HepG2 (cell line): ENCODE measurements around the gene PA2G4. TPM values are rescaled to one million over a fixed set of nuclear protein-coding genes. Genes with fewer than 3 reads are reported as not detected.

ENCODE experiments used
- ATF7-NPFF ChIP-seq: sonication (generic); formaldehyde crosslinking; IDR thresholded peaks from 2 replicates; pipeline ENCODE4 v1.8.1; 2023; ENCODE audit warnings: mild to moderate bottlenecking, low read depth, missing genetic modification reagents, moderate library complexity
- CREM ChIP-seq, 2 experiments: sonication (generic) in 1 of 2; formaldehyde crosslinking in 1 of 2; IDR thresholded peaks; 2 replicates each; pipeline versions ENCODE4 v1.4.0 to v1.6.1; 2016 to 2020; ENCODE audit warnings: antibody characterized with exemption in 1 of 2, mild to moderate bottlenecking in 1 of 2, missing genetic modification reagents in 1 of 2
- E2F5 ChIP-seq: sonication (generic); formaldehyde crosslinking; conservative IDR thresholded peaks from 2 replicates; pipeline ENCODE4 v1.4.0; 2020; ENCODE audit warnings: missing genetic modification reagents
- FIP1L1 ChIP-seq: fragments of 200-400 bp; formaldehyde crosslinking; IDR thresholded peaks from 2 replicates; pipeline ENCODE4 v1.6.1; 2018; ENCODE audit warnings: low read depth, mild to moderate bottlenecking, low read length, moderate library complexity, borderline replicate concordance; ENCODE audit not compliant: insufficient read depth
- GLI4 ChIP-seq: sonication (generic); formaldehyde crosslinking; IDR thresholded peaks from 2 replicates; pipeline ENCODE4 v1.5.1; 2020; ENCODE audit warnings: missing genetic modification reagents, mild to moderate bottlenecking, moderate library complexity, borderline replicate concordance
- GZF1 ChIP-seq: sonication (generic); formaldehyde crosslinking; IDR thresholded peaks from 2 replicates; pipeline ENCODE4 v1.5.1; 2020; ENCODE audit warnings: mild to moderate bottlenecking, missing genetic modification reagents
- KDM5B ChIP-seq: sonication (generic); formaldehyde crosslinking; IDR thresholded peaks from 2 replicates; pipeline ENCODE4 v1.4.0; 2020; ENCODE audit warnings: missing genetic modification reagents, mild to moderate bottlenecking, borderline replicate concordance
- MAZ ChIP-seq, 2 experiments: sonication (generic) in 1 of 2; formaldehyde crosslinking in 1 of 2; IDR thresholded peaks; 2 replicates each; pipeline versions ENCODE4 v1.5.0 to v1.6.1; 2012 to 2020; ENCODE audit warnings: low read depth in 2 of 2, mild to moderate bottlenecking in 2 of 2, borderline replicate concordance in 1 of 2, improper control_type of control experiment in 1 of 2, low read length in 1 of 2, missing genetic modification reagents in 1 of 2, moderate library complexity in 1 of 2
- MBD4 ChIP-seq: IDR thresholded peaks from 2 replicates; pipeline ENCODE4 v1.6.1; 2012; ENCODE audit warnings: low read length, inconsistent platforms, borderline replicate concordance
- MXI1 ChIP-seq: IDR thresholded peaks from 3 replicates; pipeline ENCODE4 v1.6.1; 2012; ENCODE audit warnings: low read depth, low read length, inconsistent platforms, borderline replicate concordance
- NFYC ChIP-seq: IDR thresholded peaks from 2 replicates; pipeline ENCODE4 v1.6.1; 2016; ENCODE audit warnings: missing genetic modification reagents, missing compliant biosample characterization
- POLR2AphosphoS5 ChIP-seq: IDR thresholded peaks from 2 replicates; pipeline ENCODE4 v1.6.1; 2012; ENCODE audit warnings: low read depth, low read length
- RARG ChIP-seq: sonication (generic); formaldehyde crosslinking; IDR thresholded peaks from 2 replicates; pipeline ENCODE4 v1.4.0; 2020; ENCODE audit warnings: low read depth, mild to moderate bottlenecking, missing genetic modification reagents
- RBM22 ChIP-seq: fragments of 200-400 bp; formaldehyde crosslinking; optimal IDR thresholded peaks from 2 replicates; pipeline ENCODE3; 2017; ENCODE audit warnings: mild to moderate bottlenecking, low read length, moderate library complexity
- RORA ChIP-seq: sonication (generic); formaldehyde crosslinking; IDR thresholded peaks from 2 replicates; pipeline ENCODE4 v1.5.0; 2020; ENCODE audit warnings: mild to moderate bottlenecking, missing genetic modification reagents, moderate library complexity
- SMYD3 ChIP-seq: sonication (generic); formaldehyde crosslinking; IDR thresholded peaks from 2 replicates; pipeline ENCODE4 v1.8.1; 2023; ENCODE audit warnings: mild to moderate bottlenecking, missing genetic modification reagents
- SNAPC4 ChIP-seq: sonication (generic); formaldehyde crosslinking; IDR thresholded peaks from 2 replicates; pipeline ENCODE4 v1.4.0; 2020; ENCODE audit warnings: mild to moderate bottlenecking, missing genetic modification reagents
- TEAD2 ChIP-seq: sonication (generic); formaldehyde crosslinking; IDR thresholded peaks from 2 replicates; pipeline ENCODE4 v1.9.0; 2021; ENCODE audit warnings: missing genetic modification reagents
- TP53 ChIP-seq: sonication (generic); formaldehyde crosslinking; conservative IDR thresholded peaks from 2 replicates; pipeline ENCODE4 v1.4.0; 2020; ENCODE audit warnings: missing genetic modification reagents
- ZNF24 ChIP-seq: fragments of 450-650 bp; IDR thresholded peaks from 2 replicates; pipeline ENCODE4 v1.6.1; 2017; ENCODE audit warnings: antibody characterized with exemption, mild to moderate bottlenecking
- ZNF484 ChIP-seq: sonication (generic); formaldehyde crosslinking; IDR thresholded peaks from 2 replicates; pipeline ENCODE4 v1.5.1; 2020; ENCODE audit warnings: mild to moderate bottlenecking, low read depth, missing genetic modification reagents, borderline replicate concordance
- ZNF747 ChIP-seq: sonication (generic); formaldehyde crosslinking; IDR thresholded peaks from 2 replicates; pipeline ENCODE4 v1.8.1; 2023; ENCODE audit warnings: missing genetic modification reagents, mild to moderate bottlenecking, borderline replicate concordance
- polyA plus RNA-seq, 8 experiments: library from polyadenylated mRNA; depleted of rRNA in 3 of 8; stranded (reverse) in 7 of 8; unstranded in 1 of 8; fragments of >200 nt; fragmentation: Illumina TruSeq in 4 of 8; extraction: Trizol in 4 of 8; gene quantifications; 2 replicates each; pipeline versions ENCODE4 v1.2.1 to v1.2.3, GENCODE V29; 2011 to 2016; ENCODE audit warnings: low read depth in 4 of 8, missing spikeins in 1 of 8, mixed read lengths in 1 of 8; ENCODE audit not compliant: insufficient read depth in 1 of 8
- total RNA-seq, 5 experiments: library from RNA; depleted of rRNA; stranded (reverse); fragments of >200 nt; fragmentation: Illumina TruSeq; extraction: Trizol; gene quantifications; 2 replicates each; pipeline ENCODE4 v1.2.3, GENCODE V29; 2016; ENCODE audit warnings: low read depth in 1 of 5

The PA2G4 gene
- total and polyA plus RNA-seq, 2 of the 13 experiments (the other 11 are each of a cell fraction or from before 2014, with no cell fraction given) = 147 to 240 TPM

- 0 out of 2 replicates have a peak, but pooled peaks have one; percentile 47 for TF ChIP-seq ZNF24
- peak; percentile 80; the same call in 1 of the 2 replicates for TF ChIP-seq RARG
- TF ChIP-seq TP53 (CRISPR knock-in tag) = 0 out of 2 replicates have a peak, but pooled peaks have one; percentile 58
- TF ChIP-seq GLI4 = no peak; the same call in 1 of the 2 replicates
- TF ChIP-seq E2F5 = no peak
- TF ChIP-seq SMYD3 (CRISPR knock-in tag) = no peak
- peak; percentile 86; the same call in 1 of the 2 replicates for TF ChIP-seq MAZ (IDR thresholded peaks at IDR 0.05; ENCODE audit: borderline replicate concordance, low read depth, low read length)
- peak; percentile 55; the same call in 1 of the 2 replicates for TF ChIP-seq MAZ (CRISPR knock-in tag; IDR thresholded peaks at IDR 0.05; ENCODE audit: low read depth)
- no peak for TF ChIP-seq GZF1 (CRISPR knock-in tag)
- TF ChIP-seq SNAPC4 (CRISPR knock-in tag) = no peak
- TF ChIP-seq POLR2AphosphoS5 = peak; percentile 100
- peak; percentile 80; the same call in 1 of the 3 replicates for TF ChIP-seq MXI1
- TF ChIP-seq RORA (CRISPR knock-in tag) = no peak
- TF ChIP-seq CREM (IDR thresholded peaks at IDR 0.05) = peak; percentile 98
- TF ChIP-seq CREM (CRISPR knock-in tag; IDR thresholded peaks at IDR 0.05) = peak; percentile 51; the same call in 1 of the 2 replicates
- TF ChIP-seq MBD4 = peak; percentile 62; the same call in 1 of the 2 replicates
- no peak for TF ChIP-seq TEAD2 (CRISPR knock-in tag)
- peak; percentile 21; the same call in 1 of the 2 replicates for TF ChIP-seq NFYC (CRISPR knock-in tag)
- no peak; the same call in 1 of the 2 replicates for TF ChIP-seq KDM5B (CRISPR knock-in tag)
- 0 out of 2 replicates have a peak, but pooled peaks have one; percentile 59 for TF ChIP-seq ZNF747 (CRISPR knock-in tag)
- TF ChIP-seq FIP1L1 = no peak
- TF ChIP-seq ATF7-NPFF (CRISPR knock-in tag) = no peak
- peak; percentile 20; the same call in 1 of the 2 replicates for TF ChIP-seq ZNF484 (CRISPR knock-in tag)
- TF ChIP-seq RBM22 = peak; percentile 95
These were observed 12.1 kb downstream of the PA2G4 start, which contains the start of gene RPL41 (continued) for GRCh38 chr12:56116267-56117081.
